ENCODE measurements around the gene EFNA5. TPM values are rescaled to one million over a fixed set of nuclear protein-coding genes. Genes with fewer than 3 reads are reported as not detected.
"Not testable (repeated sequence)": the region's sequence is repeated elsewhere in the genome, so short reads cannot be mapped to it uniquely, and the experiment has no call there.

EFNA5 gene
- total RNA-seq, 1 experiment from 2014 or later, result 42.7 TPM

- TF ChIP-seq EZH2 (IDR thresholded peaks at IDR 0.05; ENCODE audit: low read depth) (no peak), CTCF (conservative IDR thresholded peaks at IDR 0.05) (no peak)
- ChIA-PET CTCF (no interaction called here), POLR2A (ENCODE audit: unreplicated experiment) (interaction anchor here (0.6 kb wide), 1 partner anchor 48 kb away, joined by 3 read pairs; no protein-coding TSS in a partner anchor)
- Histone ChIP-seq H3K4me3 (no peak overlapping the region), H3K9me2 (ENCODE audit: insufficient read depth) (no peaks in the 10 kb centered on the region), H3F3A (ENCODE audit: insufficient read depth, low read depth) (no peaks in the 10 kb centered on the region), H2AFZ (no peak overlapping the region), H4K20me1 (ENCODE audit: insufficient read depth) (no peaks in the 10 kb centered on the region), H3K9me3 (ENCODE audit: insufficient read depth, low read depth) (no peaks in the 10 kb centered on the region), H3K27me3 (ENCODE audit: insufficient read depth, low read depth) (no peaks in the 10 kb centered on the region), H3K4me2 (no peak overlapping the region), H3K4me1 (replicated peaks; ENCODE audit: insufficient read depth) (0 out of 2 replicates have a peak, but pooled peaks cover 7% of the 10 kb centered on the region), H3K79me2 (ENCODE audit: low read depth) (no peaks in the 10 kb centered on the region), H3K27ac (no peak overlapping the region), H3K36me3 (ENCODE audit: low read depth) (no peaks in the 10 kb centered on the region)
- intact Hi-C loops (cut with micrococcal nuclease; ENCODE audit: unreplicated experiment), result no loop called here
- no TSS peak for BruUV-seq (replicated peaks)
- DNase-seq, result no peak
Observed at GRCh38 chr5:107359033-107359915, 311.5 kb downstream of the EFNA5 start.

GRCh38 chr5:107356891-107357290, 313.8 kb downstream of the EFNA5 start:
- TF ChIP-seq EZH2 (IDR thresholded peaks at IDR 0.05; ENCODE audit: low read depth) (no peak), CTCF (conservative IDR thresholded peaks at IDR 0.05) (no peak)
- no peaks in the 10 kb centered on the region for H3K9me2 ChIP-seq (ENCODE audit: insufficient read depth)
- H2AFZ ChIP-seq, result no peak overlapping the region
- no peaks in the 10 kb centered on the region for H3K79me2 ChIP-seq (ENCODE audit: low read depth)
- DNase-seq, result no peak
- no peaks in the 10 kb centered on the region for H4K20me1 ChIP-seq (ENCODE audit: insufficient read depth)
- no peaks in the 10 kb centered on the region for H3K36me3 ChIP-seq (ENCODE audit: low read depth)
- no peaks in the 10 kb centered on the region for H3F3A ChIP-seq (ENCODE audit: insufficient read depth, low read depth)
- H3K4me1 ChIP-seq (replicated peaks; ENCODE audit: insufficient read depth), result 0 out of 2 replicates have a peak, but pooled peaks cover 7% of the 10 kb centered on the region
- H3K27ac ChIP-seq, result no peak overlapping the region
- no peaks in the 10 kb centered on the region for H3K9me3 ChIP-seq (ENCODE audit: insufficient read depth, low read depth)
- CTCF ChIA-PET, result no interaction called here
- no peaks in the 10 kb centered on the region for H3K27me3 ChIP-seq (ENCODE audit: insufficient read depth, low read depth)
- intact Hi-C loops (cut with micrococcal nuclease; ENCODE audit: unreplicated experiment), result no loop called here
- POLR2A ChIA-PET (ENCODE audit: unreplicated experiment), result no interaction called here
- H3K4me2 ChIP-seq, result no peak overlapping the region
- BruUV-seq (replicated peaks), result no TSS peak
- H3K4me3 ChIP-seq, result no peak overlapping the region

GRCh38 chr5:107352576-107352975, 318.2 kb downstream of the EFNA5 start:
- no peak overlapping the region for H3K27ac ChIP-seq
- no peaks in the 10 kb centered on the region for H3K27me3 ChIP-seq (ENCODE audit: insufficient read depth, low read depth)
- no peak for TF ChIP-seq CTCF (conservative IDR thresholded peaks at IDR 0.05)
- TF ChIP-seq EZH2 (IDR thresholded peaks at IDR 0.05; ENCODE audit: low read depth), result no peak
- intact Hi-C loops (cut with micrococcal nuclease; ENCODE audit: unreplicated experiment), result no loop called here
- no TSS peak for BruUV-seq (replicated peaks)
- H2AFZ ChIP-seq, result no peak overlapping the region
- H3F3A ChIP-seq (ENCODE audit: insufficient read depth, low read depth), result no peaks in the 10 kb centered on the region
- no peaks in the 10 kb centered on the region for H3K9me3 ChIP-seq (ENCODE audit: insufficient read depth, low read depth)
- H3K4me3 ChIP-seq, result no peak overlapping the region
- H3K79me2 ChIP-seq (ENCODE audit: low read depth), result no peaks in the 10 kb centered on the region
- no peak overlapping the region for H3K4me2 ChIP-seq
- H3K9me2 ChIP-seq (ENCODE audit: insufficient read depth), result no peaks in the 10 kb centered on the region
- no peaks in the 10 kb centered on the region for H3K36me3 ChIP-seq (ENCODE audit: low read depth)
- ChIA-PET POLR2A (ENCODE audit: unreplicated experiment) (no interaction called here), CTCF (no interaction called here)
- H3K4me1 ChIP-seq (replicated peaks; ENCODE audit: insufficient read depth), result no peaks in the 10 kb centered on the region
- no peak for DNase-seq
- no peaks in the 10 kb centered on the region for H4K20me1 ChIP-seq (ENCODE audit: insufficient read depth)

- H3K4me3 ChIP-seq; H3K27ac ChIP-seq; DNase-seq; H3K9me2 ChIP-seq (ENCODE audit: insufficient read depth); intact Hi-C loops (cut with micrococcal nuclease; ENCODE audit: unreplicated experiment); H3K4me1 ChIP-seq (replicated peaks; ENCODE audit: insufficient read depth); CTCF ChIA-PET; H2AFZ ChIP-seq; H3K36me3 ChIP-seq (ENCODE audit: low read depth); H3K27me3 ChIP-seq (ENCODE audit: insufficient read depth, low read depth); BruUV-seq (replicated peaks); H3K9me3 ChIP-seq (ENCODE audit: insufficient read depth, low read depth); H3K79me2 ChIP-seq (ENCODE audit: low read depth); POLR2A ChIA-PET (ENCODE audit: unreplicated experiment); H3K4me2 ChIP-seq; H3F3A ChIP-seq (ENCODE audit: insufficient read depth, low read depth); H4K20me1 ChIP-seq (ENCODE audit: insufficient read depth): not testable (repeated sequence)
Observed at GRCh38 chr5:107346580-107346979, 324.2 kb downstream of the EFNA5 start.

Measured in PC-9 (cell line).